Colonic mucosa (tissue), 4 donors: ENCODE results near the gene TBATA. TPM values are rescaled to one million over a fixed set of nuclear protein-coding genes. Genes with fewer than 3 reads are reported as not detected.

Experiments
- DNase-seq: peaks from one replicate; pipeline ENCODE4 v3.0.0-alpha.2; 2020
- H3K27ac ChIP-seq: fragments of 200-600 bp; one replicate; pipeline ENCODE4 v1.8.0; 2021
- H3K27me3 ChIP-seq: fragments of 200-600 bp; one replicate; pipeline ENCODE4 v1.8.0; 2021
- H3K36me3 ChIP-seq: fragments of 200-600 bp; one replicate; pipeline ENCODE4 v1.8.0; 2021
- H3K4me1 ChIP-seq: fragments of 200-600 bp; one replicate; pipeline ENCODE4 v1.8.0; 2021; ENCODE audit warnings: mild to moderate bottlenecking
- H3K4me3 ChIP-seq: fragments of 200-600 bp; one replicate; pipeline ENCODE4 v1.8.0; 2021
- H3K9ac ChIP-seq, 2 donors: one replicate each; pipeline ENCODE4 v1.7.0; 2013; ENCODE audit warnings: control low read depth in 2 of 2, low read depth in 2 of 2, low read length in 2 of 2
- H3K9me3 ChIP-seq: fragments of 200-600 bp; one replicate; pipeline ENCODE4 v1.8.0; 2021
- CTCF ChIP-seq: fragments of 200-600 bp; IDR thresholded peaks from one replicate; pipeline ENCODE4 v1.8.0; 2022; ENCODE audit warnings: antibody characterized with exemption, mild to moderate bottlenecking
- intact Hi-C: fragments of 100-400 bp; cut with DNase I; formaldehyde crosslinking; loops from one replicate; pipeline ENCODE4 v1.14.1; 2022
- total RNA-seq, 2 donors: library from RNA; stranded (reverse); fragmentation: NEBNext Ultra II Directional in 1 of 2; extraction: Animal tissue kit (Norgen Biotek cat#: 25700) in 1 of 2; gene quantifications; one replicate each; pipeline ENCODE4 v1.2.1, GENCODE V29; 2021
- donor health status: healthy.
- donor health status: DM: no; HTN: no; CAD: no.
- donor health status: DM: no; HTN: no; CAD: no.

TBATA gene
- total RNA-seq, 2 donors from 2014 or later: not detected

- no peaks in the 10 kb centered on the region for H3K9me3 ChIP-seq
- no peak overlapping the region for H3K4me3 ChIP-seq
- no peak overlapping the region for H3K27ac ChIP-seq
- no peak for TF ChIP-seq CTCF
- no peak for DNase-seq
- no peaks in the 10 kb centered on the region for H3K4me1 ChIP-seq
- intact Hi-C loops: no loop called here
- no peaks in the 10 kb centered on the region for H3K27me3 ChIP-seq
- H3K36me3 ChIP-seq: no peaks in the 10 kb centered on the region
- no peak overlapping the region for H3K9ac ChIP-seq
Measured at GRCh38 chr10:70786799-70787415, 1.7 kb upstream of the TBATA start.

DNA sequence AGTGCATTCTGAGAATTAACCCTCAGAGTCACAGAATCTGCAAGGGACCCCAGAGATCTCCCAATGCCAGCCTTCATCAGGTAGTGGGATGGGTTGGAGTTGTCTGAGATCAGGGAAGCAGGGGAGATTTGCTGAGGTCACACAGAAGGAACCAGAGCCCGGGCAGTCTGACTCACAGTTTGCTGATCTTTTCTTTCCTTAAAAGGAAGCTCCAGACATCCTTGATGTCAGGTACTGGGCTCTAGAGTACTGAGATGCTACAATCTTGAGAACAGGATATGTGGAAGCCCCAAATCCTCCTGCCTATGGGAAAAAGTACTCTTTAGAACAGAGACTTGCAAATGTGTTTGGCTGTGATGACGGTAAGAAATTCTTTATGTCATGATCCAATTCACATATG, 706 bp downstream of the TBATA start:
- Histone ChIP-seq H3K4me1 (no peaks in the 10 kb centered on the region), H3K9me3 (no peaks in the 10 kb centered on the region), H3K27me3 (no peaks in the 10 kb centered on the region), H3K27ac (no peak overlapping the region), H3K4me3 (no peak overlapping the region), H3K36me3 (no peaks in the 10 kb centered on the region), H3K9ac (no peak overlapping the region)
- no peak for DNase-seq
- TF ChIP-seq CTCF: no peak
- intact Hi-C loops: no loop called here

DNA sequence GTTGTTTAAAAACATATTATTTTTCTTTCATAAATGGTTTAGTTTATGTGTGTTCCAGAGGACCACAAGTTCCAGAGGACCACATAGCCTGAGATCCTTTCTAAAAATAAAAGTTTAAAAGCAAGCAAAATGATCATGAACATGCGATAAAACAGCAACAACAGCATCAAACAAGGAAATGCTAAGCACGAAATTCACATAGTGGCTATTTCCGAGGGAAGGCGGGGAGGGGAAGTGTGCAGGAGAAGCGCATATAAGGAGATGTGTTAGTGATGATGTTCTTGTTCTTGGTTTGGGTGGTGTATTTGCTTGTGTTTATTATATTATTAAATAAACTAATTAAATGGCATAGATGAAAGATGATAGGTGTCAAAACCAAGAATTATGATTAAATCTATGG, 1.2 kb downstream of the TBATA start:
- Histone ChIP-seq H3K4me3 (no peak overlapping the region), H3K4me1 (no peaks in the 10 kb centered on the region), H3K9me3 (no peaks in the 10 kb centered on the region), H3K27me3 (no peaks in the 10 kb centered on the region), H3K9ac (no peak overlapping the region), H3K27ac (no peak overlapping the region), H3K36me3 (no peaks in the 10 kb centered on the region)
- TF ChIP-seq CTCF: no peak
- intact Hi-C loops: no loop called here
- DNase-seq: no peak

DNA sequence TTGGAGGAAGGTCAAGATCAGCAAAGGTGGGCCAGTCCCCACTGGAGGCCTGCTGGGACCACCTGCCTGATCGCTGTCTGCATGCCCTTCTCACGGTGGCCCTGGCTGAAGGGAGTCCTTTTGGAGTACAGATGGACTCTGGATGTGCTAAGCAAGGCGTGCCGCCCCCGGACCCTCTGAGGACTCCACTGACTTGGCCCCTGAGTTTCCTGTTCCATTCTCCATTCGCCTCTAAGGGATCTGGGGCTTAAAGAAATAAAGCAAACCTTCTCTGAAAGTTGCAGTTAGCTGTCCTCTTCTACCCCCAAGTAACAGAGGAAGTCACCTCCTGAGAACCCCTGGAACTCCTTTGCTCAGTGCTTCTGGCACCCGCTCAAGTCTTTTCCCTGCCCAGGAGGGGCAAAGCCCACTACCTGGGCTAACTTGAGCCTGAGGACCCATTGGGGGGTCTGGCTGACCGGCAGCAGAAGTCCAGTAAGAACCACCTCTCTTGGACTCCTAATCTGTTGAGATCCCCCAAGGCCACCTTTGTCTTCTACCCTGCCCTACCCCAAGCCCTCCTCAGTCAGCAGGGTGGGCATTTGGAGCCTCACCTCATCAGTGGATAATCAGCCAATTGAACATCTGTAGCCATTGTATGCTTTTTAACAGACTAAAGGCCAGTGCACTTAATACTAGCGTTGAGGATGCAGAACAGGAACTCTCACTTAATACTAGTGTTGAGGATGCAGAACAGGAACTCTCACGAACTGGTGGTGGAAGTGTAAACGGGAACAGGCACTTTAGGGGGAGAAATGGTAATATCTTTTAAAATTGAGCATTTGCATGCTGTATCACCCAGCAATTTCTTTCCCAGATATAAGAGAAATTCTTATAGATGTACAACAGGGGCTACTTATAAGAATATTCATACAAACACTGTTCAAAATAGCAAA, 2.2 kb downstream of the TBATA start:
- Histone ChIP-seq H3K27ac (no peak overlapping the region), H3K27me3 (no peaks in the 10 kb centered on the region), H3K9me3 (no peaks in the 10 kb centered on the region), H3K4me1 (no peaks in the 10 kb centered on the region), H3K36me3 (no peaks in the 10 kb centered on the region), H3K4me3 (no peak overlapping the region), H3K9ac (no peak overlapping the region)
- no peak for DNase-seq
- no peak for TF ChIP-seq CTCF
- intact Hi-C loops: no loop called here

DNA sequence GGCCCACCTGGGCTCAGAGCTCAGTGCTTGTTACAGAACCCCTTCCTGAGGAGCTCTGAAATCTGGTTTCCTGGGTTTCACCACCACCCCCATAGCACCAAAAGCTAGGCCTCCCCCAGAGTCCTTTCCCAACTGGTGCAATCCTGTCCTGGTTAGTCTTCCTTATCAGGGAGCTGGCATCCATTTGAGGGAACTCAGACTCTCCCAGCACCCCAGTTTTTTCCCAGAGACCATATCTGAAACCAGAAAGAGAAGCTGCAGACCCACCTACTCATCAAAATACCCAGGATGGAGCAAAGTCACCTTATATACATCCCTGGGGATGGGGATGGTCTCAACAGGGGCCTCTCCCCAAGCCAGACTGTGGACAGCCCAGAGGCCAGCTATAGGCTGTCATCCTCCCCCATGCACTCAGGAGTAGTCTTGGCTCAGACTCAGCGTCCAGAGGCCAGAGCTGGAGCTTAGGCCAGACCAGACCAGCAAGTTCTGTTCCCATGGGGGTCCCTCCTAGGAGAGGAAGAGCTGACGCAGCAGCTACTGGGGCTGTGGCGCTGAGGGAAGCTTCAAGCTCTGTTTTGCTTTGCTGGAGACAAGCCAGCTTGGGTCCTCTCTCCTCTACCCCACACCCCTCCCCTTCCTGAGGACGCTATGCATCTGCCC, 3.0 kb downstream of the TBATA start:
- intact Hi-C loops: no loop called here
- no peaks in the 10 kb centered on the region for H3K9me3 ChIP-seq
- TF ChIP-seq CTCF: no peak

More for the DNA sequence above, 3.0 kb downstream of the TBATA start:
- no peaks in the 10 kb centered on the region for H3K36me3 ChIP-seq
- no peak overlapping the region for H3K9ac ChIP-seq
- H3K4me1 ChIP-seq: no peaks in the 10 kb centered on the region
- H3K4me3 ChIP-seq: no peak overlapping the region
- no peak overlapping the region for H3K27ac ChIP-seq
- H3K27me3 ChIP-seq: no peaks in the 10 kb centered on the region
- no peak for DNase-seq
